Thymus (tissue), 11 donors: ENCODE results near the gene PSMD2. TPM values are rescaled to one million over a fixed set of nuclear protein-coding genes. Genes with fewer than 3 reads are reported as not detected.

ENCODE experiments used
- DNase-seq, 9 donors: peaks; one replicate each; pipeline ENCODE4 v3.0.0-alpha.2; 2013; ENCODE audit warnings: low spot score in 9 of 9, low read depth in 6 of 9, missing footprints in 1 of 9
- H3K27ac ChIP-seq, 2 donors: one replicate each; pipeline ENCODE4 v1.5.1; 2013; ENCODE audit warnings: control low read depth in 1 of 2, low read depth in 1 of 2, low read length in 1 of 2, mild to moderate bottlenecking in 1 of 2, moderate library complexity in 1 of 2
- H3K27me3 ChIP-seq, 2 donors: one replicate each; pipeline ENCODE4 v1.5.1; 2013; ENCODE audit warnings: low read length in 1 of 2; ENCODE audit not compliant: control insufficient read depth in 2 of 2, insufficient read depth in 1 of 2
- H3K36me3 ChIP-seq, 2 donors: one replicate each; pipeline ENCODE4 v1.5.1; 2013; ENCODE audit warnings: low read length in 1 of 2, mild to moderate bottlenecking in 1 of 2, moderate library complexity in 1 of 2; ENCODE audit not compliant: control insufficient read depth in 2 of 2, insufficient read depth in 2 of 2
- H3K4me1 ChIP-seq, 2 donors: one replicate each; pipeline ENCODE4 v1.5.1; 2013; ENCODE audit warnings: low read length in 2 of 2; ENCODE audit not compliant: control insufficient read depth in 2 of 2, insufficient read depth in 2 of 2
- H3K4me3 ChIP-seq, 2 donors: one replicate each; pipeline ENCODE4 v1.5.1; 2013; ENCODE audit warnings: low read length in 2 of 2, control low read depth in 1 of 2, mild to moderate bottlenecking in 1 of 2
- H3K9me3 ChIP-seq, 2 donors: one replicate each; pipeline ENCODE4 v1.5.1; 2013; ENCODE audit warnings: low read length in 1 of 2, mild to moderate bottlenecking in 1 of 2; ENCODE audit not compliant: control insufficient read depth in 2 of 2, insufficient read depth in 1 of 2
- WGBS: extraction: QIAGEN DNeasy Blood & Tissue Kit; methylation state at CpG from one replicate; pipeline ENCODE4 v1.1.7; 2013; 5-methylcytosine and 5-hydroxymethylcytosine counted together
- polyA plus RNA-seq: library from polyadenylated mRNA; stranded (reverse); fragments of 200-250 nt; gene quantifications from one replicate; pipeline ENCODE4 v1.2.3, GENCODE V29; 2013
- total RNA-seq: library from RNA; stranded (reverse); fragments of 120-200 nt; gene quantifications from one replicate; pipeline ENCODE4 v1.2.4, GENCODE V29; 2013
- donor health status: healthy.

PSMD2 gene
- total and polyA plus RNA-seq, 2 donors, result 76.1 to 136 TPM

GRCh38 chr3:184311633-184312032, 12.6 kb downstream of the PSMD2 start:
- no peak overlapping the region for H3K27ac ChIP-seq

DNA sequence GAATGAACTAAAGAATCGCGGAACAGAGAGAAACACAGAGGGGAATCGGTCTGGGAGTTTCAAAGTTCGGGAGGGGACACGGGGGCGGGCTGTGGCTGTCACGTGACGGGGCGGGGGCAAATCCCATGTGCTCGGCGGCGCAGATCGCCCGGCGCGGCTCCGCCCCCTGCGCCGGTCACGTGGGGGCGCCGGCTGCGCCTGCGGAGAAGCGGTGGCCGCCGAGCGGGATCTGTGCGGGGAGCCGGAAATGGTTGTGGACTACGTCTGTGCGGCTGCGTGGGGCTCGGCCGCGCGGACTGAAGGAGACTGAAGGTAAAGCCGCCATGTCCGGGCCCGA, 15.3 kb downstream of the PSMD2 start, which contains the start of gene EIF4G1:
EIF4G1 (plus strand) TSS at position 244 of the 337 bp plus-strand sequence. CDS start 1,191 bp downstream, outside the sequence.
- H3K27ac ChIP-seq, result peak within 1 kb of the TSS; percentile 67 to 91
- WGBS, result under 1% methylated on average over 40 of the region's 40 CpGs
- H3K4me1 ChIP-seq, result peaks cover 9 to 15% of the 10 kb centered on the region in 2 donors
- peak; percentile 68 to 93 (median 85) for DNase-seq
- H3K27me3 ChIP-seq, result no peaks in the 10 kb centered on the region
- peak within 1 kb of the TSS; percentile 74 to 96 for H3K4me3 ChIP-seq
- H3K36me3 ChIP-seq, result peaks cover 21 to 27% of the 10 kb centered on the region in 2 donors
- H3K9me3 ChIP-seq, result no peaks in the 10 kb centered on the region

More at GRCh38 chr3:184311633-184312032, 12.6 kb downstream of the PSMD2 start:
- Histone ChIP-seq H3K9me3 (no peaks in the 10 kb centered on the region), H3K36me3 (peaks cover 28 to 33% of the 10 kb centered on the region in 2 donors), H3K27me3 (no peaks in the 10 kb centered on the region), H3K4me1 (peaks cover 9 to 15% of the 10 kb centered on the region in 2 donors), H3K4me3 (no peak overlapping the region)
- DNase-seq, result no peak

DNA sequence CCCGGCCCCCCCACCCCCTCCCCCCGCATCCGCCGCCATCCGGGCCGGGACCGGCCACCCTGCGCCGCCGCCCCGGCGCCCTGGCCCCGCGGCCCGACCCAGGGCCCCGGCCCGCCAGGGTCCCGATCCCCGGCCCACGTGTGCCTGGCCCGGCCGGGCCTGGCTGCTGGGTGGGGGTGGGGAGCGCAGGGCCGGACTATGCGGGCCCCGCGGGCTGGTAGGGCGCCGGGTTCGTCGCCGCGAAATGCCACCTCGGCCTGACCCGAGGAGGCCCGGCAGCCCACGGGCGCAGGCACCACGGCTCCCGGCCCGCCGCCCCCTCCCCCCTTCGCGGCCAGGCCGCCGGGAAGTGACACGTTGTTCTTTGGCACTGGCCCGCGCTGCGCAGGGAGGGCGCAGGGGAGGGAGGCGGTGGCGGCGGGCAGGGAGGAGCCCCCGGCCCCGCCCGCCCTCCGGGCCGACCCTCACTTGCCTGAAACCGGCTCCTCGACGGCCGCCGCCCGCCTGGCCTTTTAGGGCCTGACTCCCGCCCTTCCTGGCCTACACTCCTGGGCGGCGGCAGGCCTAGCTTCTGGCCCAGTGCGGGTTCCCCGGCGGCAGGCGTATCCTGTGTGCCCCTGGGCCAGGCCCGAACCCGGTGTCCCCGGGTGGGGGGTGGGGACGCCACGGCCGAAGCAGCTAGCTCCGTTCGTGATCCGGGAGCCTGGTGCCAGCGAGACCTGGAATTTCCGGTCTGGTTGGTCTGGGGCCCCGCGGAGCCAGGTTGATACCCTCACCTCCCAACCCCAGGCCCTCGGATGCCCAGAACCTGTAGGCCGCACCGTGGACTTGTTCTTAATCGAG, 15.9 kb downstream of the PSMD2 start:
- Histone ChIP-seq H3K27ac (peak overlapping the region; percentile 67 to 91), H3K4me1 (peaks cover 12 to 20% of the 10 kb centered on the region in 2 donors), H3K4me3 (peak overlapping the region; percentile 74 to 96), H3K9me3 (no peaks in the 10 kb centered on the region), H3K27me3 (no peaks in the 10 kb centered on the region), H3K36me3 (peaks cover 25 to 30% of the 10 kb centered on the region in 2 donors)
- DNase-seq, result peak in 3 of 9 donors; percentile 26 to 56 (median 48)
- WGBS, result 2% methylated on average over 89 of the region's 89 CpGs

DNA sequence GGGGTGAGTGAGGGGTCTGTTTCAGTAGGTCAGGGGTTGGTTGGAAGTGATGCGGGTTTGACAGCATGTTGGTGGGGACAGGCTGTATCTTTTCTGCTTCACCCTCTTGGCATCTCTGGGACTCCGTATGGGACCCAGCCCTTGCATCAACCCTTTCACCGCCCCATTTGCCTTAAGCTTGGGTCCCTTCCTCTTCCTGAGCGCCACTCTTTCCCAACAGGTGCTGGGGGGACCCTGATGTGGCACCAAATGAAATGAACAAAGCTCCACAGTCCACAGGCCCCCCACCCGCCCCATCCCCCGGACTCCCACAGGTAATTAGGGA, 16.5 kb downstream of the PSMD2 start:
- DNase-seq, result no peak
- 61% methylated on average over 6 of the region's 6 CpGs for WGBS
- Histone ChIP-seq H3K4me3 (peak overlapping the region; percentile 74 to 96), H3K27ac (peak overlapping the region; percentile 67 to 91), H3K36me3 (peaks cover 27 to 35% of the 10 kb centered on the region in 2 donors), H3K27me3 (no peaks in the 10 kb centered on the region), H3K9me3 (no peaks in the 10 kb centered on the region), H3K4me1 (peaks cover 12 to 20% of the 10 kb centered on the region in 2 donors)

GRCh38 chr3:184315871-184316661, 17.0 kb downstream of the PSMD2 start:
- Histone ChIP-seq H3K27ac (peak overlapping the region in 1 of 2 donors; percentile 21), H3K9me3 (no peaks in the 10 kb centered on the region), H3K4me3 (peak overlapping the region; percentile 74 to 96), H3K36me3 (peaks cover 33 to 41% of the 10 kb centered on the region in 2 donors), H3K27me3 (no peaks in the 10 kb centered on the region), H3K4me1 (peaks cover 12 to 20% of the 10 kb centered on the region in 2 donors)
- no peak for DNase-seq
- whole genome bisulfite sequencing, result 89% methylated on average over 16 of the region's 16 CpGs

DNA sequence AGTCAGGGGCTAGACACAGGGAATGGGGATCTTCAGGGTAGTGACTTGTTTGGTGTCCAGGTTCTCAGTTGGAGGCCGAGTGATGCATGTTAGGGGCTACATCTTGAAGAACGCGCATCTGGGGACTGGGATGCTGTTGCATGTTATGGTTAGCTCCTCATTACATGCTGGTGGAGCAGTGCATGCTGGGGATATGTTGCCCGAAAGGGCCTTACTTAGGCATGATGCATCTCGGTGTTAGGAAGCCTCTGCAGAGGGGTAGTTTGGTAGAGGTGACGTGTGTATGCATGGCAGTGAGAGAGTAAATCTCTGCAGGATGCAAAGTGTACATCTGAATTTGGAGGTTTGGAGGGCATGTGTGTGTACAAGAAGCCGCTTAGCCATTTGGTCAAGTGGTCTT, 17.8 kb downstream of the PSMD2 start:
- DNase-seq, result no peak
- no peak overlapping the region for H3K27ac ChIP-seq
- no peak overlapping the region for H3K4me3 ChIP-seq
- H3K4me1 ChIP-seq, result peaks cover 12 to 20% of the 10 kb centered on the region in 2 donors
- H3K36me3 ChIP-seq, result peaks cover 40 to 48% of the 10 kb centered on the region in 2 donors
- no peaks in the 10 kb centered on the region for H3K9me3 ChIP-seq
- H3K27me3 ChIP-seq, result no peaks in the 10 kb centered on the region
- WGBS, result 94% methylated on average over 7 of the region's 7 CpGs

DNA sequence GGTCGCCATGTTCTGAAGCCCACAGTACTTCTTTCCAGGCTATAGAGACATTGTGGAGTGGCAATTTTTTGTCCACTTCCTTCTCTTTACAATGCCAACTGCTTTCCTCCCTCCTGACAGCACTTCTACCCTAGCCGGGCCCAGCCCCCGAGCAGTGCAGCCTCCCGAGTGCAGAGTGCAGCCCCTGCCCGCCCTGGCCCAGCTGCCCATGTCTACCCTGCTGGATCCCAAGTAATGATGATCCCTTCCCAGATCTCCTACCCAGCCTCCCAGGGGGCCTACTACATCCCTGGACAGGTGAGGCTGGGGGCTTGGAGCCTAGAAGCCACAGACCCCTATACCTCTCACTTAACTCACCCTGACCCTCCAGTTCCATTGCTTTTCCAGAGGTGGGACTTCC, 18.2 kb downstream of the PSMD2 start:
- Histone ChIP-seq H3K4me1 (peaks cover 12 to 20% of the 10 kb centered on the region in 2 donors), H3K4me3 (no peak overlapping the region), H3K27ac (no peak overlapping the region), H3K9me3 (no peaks in the 10 kb centered on the region), H3K36me3 (peaks cover 44 to 52% of the 10 kb centered on the region in 2 donors), H3K27me3 (no peaks in the 10 kb centered on the region)
- no peak for DNase-seq
- WGBS, result 93% methylated on average over 5 of the region's 5 CpGs

DNA sequence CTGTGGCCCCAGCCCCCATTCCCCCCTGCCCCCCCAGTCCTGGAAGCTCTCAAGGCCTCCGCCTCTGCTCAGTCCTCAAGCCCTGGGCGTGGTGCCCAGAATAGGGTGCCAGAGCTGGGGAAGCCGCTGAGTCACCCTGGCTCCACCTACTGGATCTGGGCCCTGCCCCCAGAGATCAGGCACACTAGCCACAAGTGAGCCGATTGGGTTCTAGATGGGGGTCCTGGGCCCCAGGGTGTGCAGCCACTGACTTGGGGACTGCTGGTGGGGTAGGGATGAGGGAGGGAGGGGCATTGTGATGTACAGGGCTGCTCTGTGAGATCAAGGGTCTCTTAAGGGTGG, 21.0 kb downstream of the PSMD2 start:
- no peak for DNase-seq
- no peak overlapping the region for H3K27ac ChIP-seq
- H3K9me3 ChIP-seq, result no peaks in the 10 kb centered on the region
- H3K4me1 ChIP-seq, result peaks cover 12 to 20% of the 10 kb centered on the region in 2 donors
- H3K4me3 ChIP-seq, result no peak overlapping the region
- peaks cover 72 to 80% of the 10 kb centered on the region in 2 donors for H3K36me3 ChIP-seq
- 65% methylated on average over 4 of the region's 4 CpGs for WGBS
- H3K27me3 ChIP-seq, result no peaks in the 10 kb centered on the region

- Histone ChIP-seq H3K9me3 (no peaks in the 10 kb centered on the region), H3K4me1 (peaks cover 2 to 4% of the 10 kb centered on the region in 2 donors), H3K27ac (no peak overlapping the region), H3K4me3 (no peak overlapping the region), H3K27me3 (no peaks in the 10 kb centered on the region), H3K36me3 (peaks cover 85 to 93% of the 10 kb centered on the region in 2 donors)
- 99% methylated on average over 5 of the region's 5 CpGs for WGBS
- no peak for DNase-seq
Measured at GRCh38 chr3:184321666-184322065, 22.6 kb downstream of the PSMD2 start.
